OCI-LY3 (cell line): ENCODE measurements around the gene NRSN2.
A peak's percentile ranks its signal among the peaks of the same experiment; 100 is the strongest.

Experiments
- H2AFZ ChIP-seq: fragments of 200-600, 300-600 bp; shearing (Covaris generic); 2 replicates; pipeline ENCODE4 v1.6.0; 2014; ENCODE audit warnings: antibody characterized with exemption, low read depth, low read length
- H3K27ac ChIP-seq: fragments of 200-600, 300-600 bp; sonication (generic); 2 replicates; pipeline ENCODE4 v1.5.1; 2014; ENCODE audit warnings: mild to moderate bottlenecking, low read length, moderate library complexity, mixed read lengths
- H3K27me3 ChIP-seq: fragments of 200-600, 300-600 bp; sonication (generic); 2 replicates; pipeline ENCODE4 v1.6.1; 2014; ENCODE audit warnings: low read depth, low read length, mixed read lengths
- H3K36me3 ChIP-seq: fragments of 200-600, 300-600 bp; sonication (generic); replicated peaks from 2 replicates; pipeline ENCODE3; 2014; ENCODE audit warnings: low read depth, low read length, mixed read lengths
- H3K4me1 ChIP-seq: fragments of 300-600, 200-600 bp; sonication (generic); 2 replicates; pipeline ENCODE4 v1.6.1; 2014; ENCODE audit warnings: low read length, mixed read lengths
- H3K4me2 ChIP-seq: fragments of 200-600, 300-600 bp; sonication (generic); 2 replicates; pipeline ENCODE4 v1.6.1; 2014; ENCODE audit warnings: low read length, mixed read lengths
- H3K4me3 ChIP-seq: fragments of 300-600, 200-600 bp; sonication (generic); 2 replicates; pipeline ENCODE4 v1.5.1; 2014; ENCODE audit warnings: antibody characterized with exemption, mild to moderate bottlenecking, low read length, moderate library complexity
- H3K79me2 ChIP-seq: fragments of 300-600, 200-600 bp; shearing (Covaris generic); 2 replicates; pipeline ENCODE4 v1.6.1; 2014; ENCODE audit warnings: mild to moderate bottlenecking, low read length, mixed read lengths
- H3K9ac ChIP-seq: fragments of 300-600, 200-600 bp; shearing (Covaris generic); 2 replicates; pipeline ENCODE4 v1.6.0; 2014; ENCODE audit warnings: mild to moderate bottlenecking, low read length, moderate library complexity
- H3K9me3 ChIP-seq: fragments of 200-600, 300-600 bp; shearing (Covaris generic); 2 replicates; pipeline ENCODE4 v1.6.1; 2014; ENCODE audit warnings: low read length, mixed read lengths; ENCODE audit not compliant: insufficient read depth
- H4K20me1 ChIP-seq: fragments of 200-600, 300-600 bp; sonication (generic); 2 replicates; pipeline ENCODE4 v1.6.1; 2016; ENCODE audit warnings: low read length, mixed read lengths; ENCODE audit not compliant: insufficient read depth
- CTCF ChIP-seq: fragments of 200-600, 300-600 bp; sonication (generic); IDR thresholded peaks from 2 replicates; pipeline ENCODE4 v1.5.1; 2014; ENCODE audit warnings: antibody characterized with exemption, low read length, low read depth
- EZH2phosphoT487 ChIP-seq: fragments of 200-600 bp; shearing (Covaris generic); IDR thresholded peaks from 2 replicates; pipeline ENCODE4 v1.6.1; 2018; ENCODE audit warnings: antibody characterized with exemption, mixed run types, low read depth

NRSN2 gene

DNA sequence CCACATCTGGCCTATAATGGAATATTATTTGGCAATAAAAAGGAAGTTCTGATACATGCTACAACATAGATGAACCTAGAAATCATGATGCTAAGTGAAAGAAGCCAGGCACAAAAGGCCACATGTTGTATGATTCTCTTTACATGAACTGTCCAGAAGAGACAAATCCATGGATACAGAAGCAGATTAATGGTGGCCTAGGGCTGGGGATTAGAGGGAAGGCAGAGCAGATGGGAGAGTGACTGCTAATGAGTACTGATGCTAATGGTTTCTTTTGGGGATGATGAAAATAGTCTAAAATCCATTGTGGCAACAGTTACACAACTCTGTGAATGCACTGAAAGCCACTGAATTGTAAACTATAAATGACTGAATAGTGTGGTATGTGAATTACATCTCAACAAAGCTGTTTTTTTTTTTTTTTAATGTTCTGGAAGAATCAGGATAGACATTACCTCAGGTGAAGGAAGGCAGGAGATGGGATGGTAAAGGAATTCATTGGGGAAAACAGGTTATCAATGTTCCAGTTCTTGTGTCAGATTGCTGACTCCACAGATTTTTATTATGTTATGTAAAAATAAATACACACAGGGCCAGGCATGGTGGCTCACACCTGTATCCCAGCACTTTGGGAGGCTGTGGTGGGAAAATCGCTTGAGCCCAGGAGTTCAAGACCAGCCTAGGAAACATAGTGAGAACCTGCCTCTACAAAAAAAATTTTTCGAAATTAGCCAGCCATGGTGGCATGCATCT lies 30.4 kb upstream of the NRSN2 start:
- Histone ChIP-seq H2AFZ (no peak overlapping the region), H3K9ac (no peak overlapping the region), H4K20me1 (no peaks in the 10 kb centered on the region), H3K79me2 (no peaks in the 10 kb centered on the region), H3K4me1 (no peaks in the 10 kb centered on the region), H3K27me3 (no peaks in the 10 kb centered on the region), H3K4me2 (no peak overlapping the region), H3K27ac (no peak overlapping the region), H3K36me3 (peaks cover 11% of the 10 kb centered on the region), H3K9me3 (no peaks in the 10 kb centered on the region), H3K4me3 (no peak overlapping the region)
- no peak for TF ChIP-seq CTCF

- Histone ChIP-seq H4K20me1 (peaks cover 21% of the 10 kb centered on the region), H3K4me1 (peaks cover 17% of the 10 kb centered on the region), H3K36me3 (peaks cover 10% of the 10 kb centered on the region), H3K79me2 (peaks cover 30% of the 10 kb centered on the region), H3K4me3 (peak overlapping the region; percentile 90), H3K4me2 (peak overlapping the region; percentile 77), H3K27me3 (no peaks in the 10 kb centered on the region), H3K9me3 (no peaks in the 10 kb centered on the region), H3K9ac (peak overlapping the region; percentile 92), H2AFZ (peak overlapping the region; percentile 49; the same call in 1 of the 2 replicates), H3K27ac (peak overlapping the region; percentile 77)
- TF ChIP-seq EZH2phosphoT487 = no peak
- 0 out of 2 replicates have a peak, but pooled peaks have one; percentile 13 for TF ChIP-seq CTCF
Measured at GRCh38 chr20:324177-325044, 22.5 kb upstream of the NRSN2 start.

DNA sequence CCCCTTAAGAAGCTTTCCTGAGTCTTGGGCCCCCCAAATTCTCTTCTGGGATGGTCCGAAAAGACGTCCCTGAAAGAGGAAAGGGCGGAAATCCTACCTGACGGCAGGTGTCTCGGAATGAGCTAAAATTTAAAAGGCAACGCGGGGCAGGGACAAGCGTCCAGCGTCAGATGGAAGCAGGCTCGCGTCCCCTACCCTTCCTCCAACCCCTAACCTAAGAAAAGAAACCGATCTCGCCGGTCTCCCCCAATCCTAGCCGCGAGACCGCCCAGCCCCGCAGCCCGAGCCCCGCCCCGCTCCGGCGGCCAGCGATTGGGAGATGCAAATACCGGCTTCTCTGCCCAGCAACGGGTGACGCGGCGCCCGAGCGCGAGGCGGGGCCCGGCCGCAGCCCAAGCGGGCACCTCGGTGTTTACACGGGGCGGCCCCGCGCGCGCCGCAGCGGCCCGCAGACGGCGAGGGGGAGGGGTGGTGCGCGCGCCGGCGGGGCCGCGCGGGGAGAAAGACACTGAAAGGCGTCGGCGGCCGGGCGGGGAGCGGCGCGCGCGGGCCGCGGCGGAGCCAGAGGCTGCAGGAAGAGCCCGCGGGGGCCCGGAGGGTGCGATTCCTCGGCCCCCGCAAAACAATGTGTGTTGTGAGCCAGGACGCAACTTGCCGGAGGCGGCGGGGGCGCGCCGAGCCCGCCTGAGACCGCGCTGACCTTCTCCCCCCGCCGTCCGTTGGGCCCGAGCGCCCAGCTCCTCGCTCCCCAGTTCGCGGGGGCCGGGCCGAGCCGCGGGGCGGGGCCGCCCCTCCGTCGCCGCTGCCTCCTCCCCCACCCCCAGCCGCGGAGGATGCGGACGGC lies 21.6 kb upstream of the NRSN2 start, which contains the start of gene SOX12:
TSS of gene SOX12 (plus strand) at position 508 of the 844 bp plus-strand sequence. CDS start 373 bp downstream, outside the sequence.
- Histone ChIP-seq H3K79me2 (peaks cover 30% of the 10 kb centered on the region), H3K4me1 (peaks cover 26% of the 10 kb centered on the region), H3K9ac (peak within 1 kb of the TSS; percentile 97), H3K4me3 (peak within 1 kb of the TSS; percentile 95), H3K4me2 (peak within 1 kb of the TSS; percentile 93), H4K20me1 (peaks cover 28% of the 10 kb centered on the region), H3K9me3 (no peaks in the 10 kb centered on the region), H3K27me3 (no peaks in the 10 kb centered on the region), H3K36me3 (peaks cover 8% of the 10 kb centered on the region), H3K27ac (peak within 1 kb of the TSS; percentile 87), H2AFZ (peak within 1 kb of the TSS; percentile 49; the same call in 1 of the 2 replicates)
- TF ChIP-seq CTCF (no peak), EZH2phosphoT487 (no peak)
